GM10248 (cell line): Measurements from ENCODE around the gene NDUFB8.

ENCODE experiments used
- CTCF ChIA-PET: fragments of 300-600 bp; sonication (Branson Sonifier 250); formaldehyde crosslinking; extraction: SDS; loops from one replicate; lab custom pipeline; 2021; ENCODE audit warnings: antibody characterized with exemption; lab: Yijun Ruan, JAX
- POLR2A ChIA-PET: fragments of 350-650 bp; sonication (Branson Sonifier 250); formaldehyde crosslinking; extraction: SDS; loops from one replicate; lab custom pipeline; 2020; ENCODE audit warnings: antibody characterized with exemption; lab: Yijun Ruan, JAX
- DNase-seq: peaks from one replicate; pipeline ENCODE4 v3.0.0; 2012; ENCODE audit errors: extremely low spot score
- CTCF ChIP-seq: IDR thresholded peaks from 2 replicates; pipeline ENCODE4 v1.5.1; 2012; ENCODE audit warnings: mild to moderate bottlenecking, low read depth; ENCODE audit errors: extremely low read depth, missing control alignments, control extremely low read depth

The NDUFB8 gene

DNA sequence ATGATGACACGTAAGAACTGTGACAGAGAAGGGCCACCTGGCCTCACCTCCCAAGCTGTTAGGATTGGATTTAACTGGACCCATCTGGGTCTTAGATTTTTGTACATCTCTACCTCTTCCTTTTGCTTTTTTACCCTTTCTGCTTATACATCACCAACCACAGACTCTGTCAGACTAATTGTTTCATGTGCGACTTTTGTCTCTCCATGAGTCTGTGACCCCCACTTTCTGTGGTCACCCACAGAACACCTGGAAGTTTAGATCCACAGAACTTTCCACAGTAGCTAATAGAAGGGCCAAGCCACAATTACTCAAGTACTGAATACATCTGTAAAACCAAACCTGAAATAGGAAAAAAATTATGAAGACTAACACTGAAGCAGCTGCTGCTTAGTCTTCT, 33.1 kb downstream of the NDUFB8 start:
- TF ChIP-seq CTCF: no peak
- CTCF ChIA-PET: interaction anchor here (1.1 to 9.9 kb wide), 7 partner anchors 14 to 63 kb away, joined by 3 to 99 read pairs (median 6); partner anchors contain the start of gene SEC31B
- DNase-seq: no peak
- POLR2A ChIA-PET: interaction anchor here (0.5 kb wide), 1 partner anchor 138 kb away, joined by 4 read pairs; no protein-coding TSS in a partner anchor

DNA sequence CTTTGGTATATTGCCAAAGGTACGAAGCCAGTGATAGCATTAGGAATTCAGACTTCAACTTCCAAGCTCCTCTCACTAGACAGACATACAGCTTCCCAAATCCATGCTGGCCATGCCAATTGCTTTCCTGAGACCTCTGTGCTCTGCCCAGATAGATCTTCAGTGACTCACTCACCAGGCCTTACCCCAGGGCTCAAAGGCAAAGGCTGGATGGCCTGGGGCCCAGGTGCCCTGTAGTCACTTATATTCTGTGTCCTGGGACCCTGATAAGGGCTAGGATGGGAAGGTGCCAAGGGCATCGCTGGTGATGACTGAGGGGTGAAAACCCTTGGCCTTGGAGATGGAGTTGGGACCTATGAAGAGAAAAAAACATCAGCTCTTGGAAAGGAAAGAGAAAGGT, 39.1 kb downstream of the NDUFB8 start:
- ChIA-PET CTCF (interaction anchor here (0.8 to 1.3 kb wide), 4 partner anchors 8 to 57 kb away, joined by 3 to 4 read pairs (median 3); no protein-coding TSS in a partner anchor), POLR2A (no interaction called here)
- no peak for DNase-seq
- no peak for TF ChIP-seq CTCF

DNA sequence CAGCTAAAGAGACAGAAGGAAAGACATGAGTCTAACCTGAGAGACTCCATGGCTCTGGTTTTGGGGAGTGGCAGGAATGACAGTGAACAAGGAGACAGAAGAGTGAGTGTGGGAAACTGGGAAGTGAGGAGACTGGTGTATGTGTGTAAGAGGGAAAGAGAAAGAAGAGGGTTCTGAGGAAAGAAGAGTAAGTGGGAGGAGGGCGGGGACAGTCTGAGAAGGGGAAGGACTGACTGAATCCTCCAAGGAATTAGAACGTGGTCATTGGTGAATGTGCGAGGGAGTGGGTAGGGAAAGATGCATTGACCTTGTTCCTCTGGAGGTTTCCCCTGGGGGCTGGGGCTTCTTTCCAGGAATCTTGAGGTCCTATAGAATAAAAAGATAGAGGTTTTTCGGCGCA, 40.3 kb downstream of the NDUFB8 start:
- no peak for TF ChIP-seq CTCF
- ChIA-PET POLR2A (no interaction called here), CTCF (interaction anchor here (3.6 kb wide), 1 partner anchor 29 kb away, joined by 12 read pairs; no protein-coding TSS in a partner anchor)
- no peak for DNase-seq

GRCh38 chr10:100487529-100487928, 42.1 kb downstream of the NDUFB8 start:
- no peak for DNase-seq
- TF ChIP-seq CTCF: no peak
- POLR2A ChIA-PET: interaction anchor here (0.7 kb wide), 1 partner anchor 607 kb away, joined by 6 read pairs; no protein-coding TSS in a partner anchor
- CTCF ChIA-PET: interaction anchor here (1.1 to 3.6 kb wide), 4 partner anchors 12 to 48 kb away, joined by 3 to 12 read pairs (median 6); partner anchors contain the start of gene HIF1AN

DNA sequence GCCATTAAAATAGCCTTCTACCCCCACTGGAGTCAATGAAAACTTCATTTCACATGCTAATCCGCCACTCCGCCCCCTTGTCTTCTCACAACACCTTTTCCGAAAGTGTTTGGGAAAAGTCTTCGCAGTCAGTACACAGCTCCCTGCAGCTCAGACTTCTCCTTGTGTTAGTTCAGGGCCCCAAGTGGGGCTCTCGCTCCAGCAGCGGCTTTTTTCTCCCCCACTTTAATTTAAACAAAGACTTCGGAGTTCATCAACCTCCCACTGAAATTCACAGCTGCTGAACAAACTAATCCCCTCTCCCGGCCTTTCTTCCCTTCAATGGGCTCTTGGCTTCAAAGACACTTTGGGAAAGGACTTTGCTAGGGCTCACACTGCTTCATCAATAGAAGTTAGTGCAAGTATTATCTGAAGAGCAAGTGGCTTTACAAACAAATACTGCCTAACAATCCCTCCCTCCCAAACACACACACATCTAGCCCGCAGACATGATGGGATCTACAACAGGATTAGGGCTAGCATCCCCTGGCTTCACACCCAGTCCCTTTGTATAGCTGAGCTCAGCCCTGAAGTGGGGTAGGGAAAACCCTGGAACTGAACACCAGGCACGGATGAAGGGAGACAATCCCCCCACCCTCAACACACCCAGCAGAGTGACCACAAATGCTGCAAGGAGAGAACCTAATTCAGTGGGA, 43.7 kb downstream of the NDUFB8 start:
- ChIA-PET POLR2A (no interaction called here), CTCF (interaction anchor here (1.0 to 7.3 kb wide), 3 partner anchors 11 to 53 kb away, joined by 4 to 99 read pairs (median 5); no protein-coding TSS in a partner anchor)
- no peak for DNase-seq
- no peak for TF ChIP-seq CTCF

DNA sequence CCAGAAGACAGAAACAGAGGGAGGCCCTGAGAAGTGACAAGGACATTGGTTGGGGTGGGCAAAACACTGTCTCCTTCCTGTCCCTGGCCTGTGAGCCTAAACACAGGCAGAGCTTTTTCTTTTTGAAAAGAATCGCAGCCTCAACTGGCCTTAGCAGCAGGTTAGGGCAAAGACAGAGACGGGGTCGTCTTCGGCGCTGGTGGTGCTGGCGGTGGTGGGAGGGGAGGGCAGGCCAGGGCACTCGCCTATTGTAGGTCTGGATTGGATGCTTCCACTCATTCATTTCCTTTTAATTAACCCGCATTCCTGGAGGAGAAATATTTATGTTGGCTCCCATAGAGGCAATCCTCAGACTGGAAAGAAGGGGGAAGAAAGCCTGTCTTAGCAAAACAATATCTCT, 44.3 kb downstream of the NDUFB8 start:
- CTCF ChIA-PET: interaction anchor here (1.0 to 7.3 kb wide), 3 partner anchors 11 to 52 kb away, joined by 4 to 99 read pairs (median 5); no protein-coding TSS in a partner anchor
- POLR2A ChIA-PET: no interaction called here
- no peak for TF ChIP-seq CTCF
- no peak for DNase-seq
